Neural cell (in vitro differentiated cells): ENCODE measurements around the gene CMTM3.

Source experiments
- POLR2AphosphoS5 ChIP-seq: IDR thresholded peaks from 2 replicates; pipeline ENCODE4 v1.6.1; 2012
- SMC3 ChIP-seq: fragments of 450-650 bp; conservative IDR thresholded peaks from 2 replicates; pipeline ENCODE4 v1.6.1; 2014; ENCODE audit warnings: antibody characterized with exemption, mild to moderate bottlenecking, moderate library complexity; ENCODE audit not compliant: poor library complexity

DNA sequence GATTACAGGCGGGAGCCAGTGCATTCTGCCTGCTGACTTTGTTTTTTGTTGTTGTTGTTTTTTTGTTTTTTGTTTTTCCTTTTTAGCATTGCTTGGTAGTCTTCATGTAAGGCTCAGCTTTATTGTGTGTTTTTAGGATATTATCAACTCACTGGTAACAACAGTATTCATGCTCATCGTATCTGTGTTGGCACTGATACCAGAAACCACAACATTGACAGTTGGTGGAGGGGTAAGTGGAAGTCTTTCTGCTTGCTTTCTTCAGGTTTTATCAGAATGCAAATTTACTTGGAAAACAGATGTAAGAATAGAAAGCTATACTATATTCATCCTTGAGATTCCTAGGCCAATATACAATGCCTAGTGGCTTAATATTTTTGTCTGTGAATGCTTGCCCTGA is 41.5 kb upstream of the CMTM3 start:
- no peak for TF ChIP-seq SMC3
- TF ChIP-seq POLR2AphosphoS5 = no peak
